GM21360 (cell line): ENCODE measurements around the gene THSD8.
"Not testable (repeated sequence)": the region's sequence is repeated elsewhere in the genome, so short reads cannot be mapped to it uniquely, and the experiment has no call there.

Experiments
- ATAC-seq: cut with Tn5 transposase; IDR thresholded peaks from one replicate; pipeline ENCODE4 v1.9.1; 2021; ENCODE audit warnings: mild to moderate bottlenecking, moderate library complexity; ENCODE audit not compliant: unreplicated experiment

THSD8 gene

DNA sequence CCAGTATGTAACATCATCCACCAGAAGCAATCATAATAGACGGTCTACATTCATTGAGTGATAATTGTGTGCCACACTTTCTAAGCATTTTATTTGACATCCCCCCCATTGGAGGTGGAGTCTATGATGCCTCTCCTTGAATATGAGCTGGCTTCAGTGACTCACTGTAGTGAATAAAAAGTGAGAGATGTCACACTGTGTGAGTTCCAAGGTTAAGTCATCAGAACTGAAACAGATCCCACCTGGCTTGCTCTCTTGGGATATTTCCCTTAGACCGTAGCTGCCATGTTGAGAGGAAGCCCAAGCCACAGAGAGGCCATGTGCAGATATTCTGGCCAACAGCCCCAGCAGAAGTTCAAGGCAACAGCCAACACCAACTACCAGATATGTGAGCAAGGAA lies 19.9 kb downstream of the THSD8 start:
- ATAC-seq: no peak

DNA sequence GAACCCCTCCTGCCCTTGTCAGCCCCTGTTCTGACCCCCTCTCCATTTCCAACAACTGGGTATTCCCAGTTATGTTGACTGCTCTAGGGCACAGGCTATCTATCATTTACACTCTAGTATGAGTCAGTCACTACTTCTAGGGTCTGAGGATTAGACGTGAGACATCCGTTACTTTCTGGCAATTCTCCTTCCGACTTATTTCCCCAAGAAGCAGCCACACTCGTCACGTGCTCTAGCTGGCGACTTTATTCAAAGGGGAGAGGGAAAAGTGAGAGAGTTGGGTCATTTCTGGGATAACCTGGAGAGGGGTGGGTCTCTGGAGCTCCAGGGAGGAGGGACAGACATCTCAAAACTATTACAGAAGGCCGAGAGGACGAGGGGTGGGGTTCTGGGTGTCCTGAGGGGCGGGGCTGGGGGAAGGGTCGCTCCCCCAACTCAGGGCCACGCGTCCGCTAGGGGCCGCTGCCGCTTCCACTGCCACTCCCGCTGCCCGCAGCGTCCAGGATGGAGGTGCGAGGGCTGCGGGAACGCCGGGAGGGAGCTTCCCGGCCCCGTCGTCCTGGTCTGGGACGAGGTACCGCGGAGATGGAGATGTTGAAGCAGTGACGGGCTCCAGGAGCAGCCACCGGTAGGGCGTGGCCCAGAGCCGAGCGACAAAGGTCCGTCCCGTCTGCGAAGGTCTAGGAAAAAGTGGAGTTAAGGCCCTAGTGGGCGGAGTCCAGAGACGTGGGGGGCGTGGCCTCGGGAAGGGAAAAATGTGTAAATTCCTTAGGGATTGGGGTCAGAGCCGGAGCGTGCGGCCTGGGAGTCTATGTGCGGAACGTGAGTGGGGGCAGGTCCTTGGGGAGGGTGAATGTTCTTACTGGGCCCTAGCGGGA lies 23.6 kb downstream of the THSD8 start:
- no peak for ATAC-seq

DNA sequence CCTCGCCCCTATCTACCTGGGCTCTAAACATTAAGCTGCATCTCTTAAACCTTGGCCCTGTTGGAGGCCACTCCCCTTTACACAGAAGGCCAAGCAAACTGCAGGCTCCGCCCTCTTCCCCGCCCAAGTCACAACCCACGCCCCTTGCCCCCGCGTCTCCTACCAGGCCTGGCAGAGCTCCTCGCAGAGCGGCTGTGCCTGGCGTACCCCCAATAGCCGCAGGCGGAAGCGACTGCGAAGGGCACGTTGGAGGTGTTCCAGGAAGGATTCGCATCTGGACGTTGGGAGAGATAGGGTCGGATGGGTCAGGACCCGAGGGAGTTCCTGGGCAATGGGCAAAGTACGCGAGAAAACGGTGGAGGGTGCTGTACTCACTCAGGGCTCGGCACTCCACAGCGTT lies 26.6 kb downstream of the THSD8 start:
- ATAC-seq: no peak

DNA sequence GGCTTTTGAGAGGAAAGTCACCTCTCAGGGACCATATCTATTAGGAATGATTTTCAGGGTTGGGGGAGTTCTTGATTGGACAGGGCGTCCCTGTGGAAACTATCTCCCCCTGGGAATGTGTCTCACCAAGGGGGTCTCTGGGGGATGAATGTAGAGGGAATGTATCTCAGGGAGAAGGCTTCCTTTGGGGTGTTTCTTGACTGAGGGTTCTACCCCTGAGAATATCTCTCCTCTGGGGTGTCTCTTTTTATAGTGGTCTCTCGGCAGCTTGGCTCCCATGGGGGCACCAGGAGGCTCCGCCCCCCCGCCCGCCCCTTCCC lies 31.5 kb downstream of the THSD8 start:
- no peak for ATAC-seq

DNA sequence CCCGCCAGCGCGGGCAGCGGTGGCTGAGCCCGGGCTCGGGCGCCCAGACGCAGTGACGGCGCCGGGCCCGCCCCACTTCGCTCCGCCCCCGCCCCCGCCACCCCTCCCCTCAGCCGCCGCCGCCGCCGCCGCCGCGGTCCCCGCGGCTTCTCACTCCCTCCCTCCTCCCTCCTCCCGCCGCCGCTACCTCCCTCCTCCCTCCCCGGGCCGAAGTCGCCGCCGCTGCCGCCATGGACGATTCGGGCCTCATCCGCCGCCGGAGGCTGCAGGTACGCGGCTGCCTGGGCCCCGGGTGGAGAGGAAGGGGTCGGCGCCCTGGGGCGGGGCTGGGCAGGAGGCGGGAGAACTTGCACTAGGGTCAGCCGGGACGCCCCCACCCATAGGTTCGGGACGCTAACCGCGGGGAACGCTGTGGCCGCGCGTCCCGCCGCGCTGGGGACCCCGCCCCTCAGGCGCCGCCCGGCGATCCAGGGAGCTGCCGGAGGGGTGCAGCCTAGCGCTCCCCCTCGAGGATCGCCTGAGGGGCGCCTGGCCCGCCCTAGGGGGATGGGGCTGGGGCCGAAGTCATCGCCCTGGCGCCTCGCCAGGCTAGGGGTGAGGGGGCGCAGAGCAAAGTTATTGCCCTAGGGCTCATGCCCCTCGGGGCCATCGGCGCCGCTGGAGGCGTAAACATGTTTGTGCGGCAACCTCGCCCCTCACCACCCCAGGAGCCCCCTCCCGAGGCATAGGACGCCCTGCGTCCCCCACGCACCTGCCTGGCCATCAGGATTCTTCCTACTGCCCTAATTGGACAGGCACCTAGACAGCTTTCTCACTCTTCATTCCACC lies 32.1 kb downstream of the THSD8 start:
- no peak for ATAC-seq

DNA sequence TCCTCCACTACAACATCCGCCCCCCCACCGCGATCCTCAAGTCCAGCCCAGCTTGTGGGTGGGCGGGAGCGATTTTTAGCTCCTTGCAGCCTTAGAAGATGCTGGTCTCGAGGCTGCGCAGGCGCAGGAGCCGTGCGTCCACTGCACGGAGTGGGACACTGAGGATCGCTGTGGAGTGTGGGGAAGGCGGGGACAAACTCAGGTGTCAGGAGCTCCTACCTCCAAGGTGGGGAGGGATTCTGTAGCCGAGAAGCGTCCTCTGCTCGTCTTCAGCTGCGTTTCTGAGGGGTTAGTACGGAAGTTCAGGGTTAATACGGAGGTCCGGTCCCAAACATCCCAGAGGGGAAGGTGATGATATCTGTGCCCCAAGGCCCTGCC lies 32.7 kb downstream of the THSD8 start, which contains the start of gene RTBDN:
RTBDN (minus strand) TSS at position 14 of the 378 bp plus-strand sequence. CDS start 4,600 bp downstream, outside the sequence.
- ATAC-seq: no peak

DNA sequence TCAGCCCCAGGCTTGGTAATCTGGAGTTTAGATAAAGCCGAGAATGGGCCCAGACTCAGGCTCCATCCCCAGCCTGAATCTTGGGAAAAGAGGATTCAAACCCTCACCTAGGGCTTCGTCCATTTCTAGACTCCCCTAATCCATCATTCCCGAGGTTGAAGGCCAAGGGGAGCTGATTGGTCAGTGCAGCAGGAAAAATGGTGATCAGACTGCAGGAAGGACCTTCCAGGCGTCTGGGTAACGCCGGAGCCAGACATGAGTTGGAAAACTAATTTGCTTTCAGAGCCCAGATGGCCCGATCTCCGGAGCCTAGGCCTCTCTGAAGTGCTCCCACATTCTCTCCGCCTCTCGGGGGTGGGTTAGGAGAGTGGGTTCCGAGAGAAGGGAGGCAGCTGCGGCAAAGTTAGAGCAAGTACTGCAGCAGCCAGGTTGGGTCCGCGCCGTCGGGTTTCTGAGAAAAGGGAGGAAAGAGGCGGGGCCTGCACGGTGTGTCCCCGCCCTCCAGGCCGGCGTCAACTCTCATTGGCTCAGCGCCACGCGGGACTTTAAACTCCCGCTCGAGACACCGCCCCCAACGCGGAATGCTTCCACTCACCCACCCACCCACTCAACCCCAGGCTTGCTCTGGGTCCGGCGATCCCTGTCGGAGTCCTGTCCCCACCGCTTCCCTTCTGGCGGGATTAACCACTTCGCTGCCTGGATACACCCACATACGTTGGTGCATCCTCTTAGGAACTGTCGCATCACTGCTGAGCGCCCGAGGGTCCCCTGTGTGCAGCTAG lies 33.3 kb downstream of the THSD8 start:
- ATAC-seq: no peak

DNA sequence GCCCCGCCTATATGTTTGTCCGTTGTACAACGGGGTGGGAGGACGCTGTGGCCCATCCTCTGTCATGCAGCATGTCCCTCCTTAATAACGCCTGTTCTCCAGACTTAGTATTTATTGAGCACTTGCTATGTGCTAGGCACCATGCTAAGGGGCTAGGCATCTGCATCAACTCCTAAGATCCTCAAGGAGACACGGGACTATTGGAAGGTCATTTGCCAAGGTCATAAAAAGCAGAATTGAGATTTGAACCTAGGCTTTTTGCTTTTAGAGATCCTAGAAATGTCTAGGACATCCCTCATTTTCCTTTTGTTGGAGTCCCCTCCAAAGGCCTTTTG lies 34.6 kb downstream of the THSD8 start:
- no peak for ATAC-seq

DNA sequence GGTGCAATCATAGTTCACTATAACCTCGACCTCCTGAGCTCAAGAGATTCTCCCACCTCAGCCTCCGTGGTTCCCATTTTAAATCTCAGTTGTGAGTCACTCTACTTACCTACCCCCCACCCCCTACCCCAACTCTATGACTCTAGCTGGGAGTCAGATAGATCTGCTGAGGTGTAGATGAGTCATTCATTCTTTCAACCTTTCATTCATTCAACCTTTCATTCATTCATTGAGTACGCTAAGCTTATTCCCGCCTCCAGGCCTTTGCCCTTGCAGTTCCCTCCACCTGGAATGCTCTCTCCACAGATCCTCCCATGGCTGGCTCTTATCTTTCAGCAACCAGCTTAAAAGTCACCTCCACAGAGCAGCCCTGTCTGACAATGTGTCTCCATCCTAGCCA lies 35.4 kb downstream of the THSD8 start:
- no peak for ATAC-seq

DNA sequence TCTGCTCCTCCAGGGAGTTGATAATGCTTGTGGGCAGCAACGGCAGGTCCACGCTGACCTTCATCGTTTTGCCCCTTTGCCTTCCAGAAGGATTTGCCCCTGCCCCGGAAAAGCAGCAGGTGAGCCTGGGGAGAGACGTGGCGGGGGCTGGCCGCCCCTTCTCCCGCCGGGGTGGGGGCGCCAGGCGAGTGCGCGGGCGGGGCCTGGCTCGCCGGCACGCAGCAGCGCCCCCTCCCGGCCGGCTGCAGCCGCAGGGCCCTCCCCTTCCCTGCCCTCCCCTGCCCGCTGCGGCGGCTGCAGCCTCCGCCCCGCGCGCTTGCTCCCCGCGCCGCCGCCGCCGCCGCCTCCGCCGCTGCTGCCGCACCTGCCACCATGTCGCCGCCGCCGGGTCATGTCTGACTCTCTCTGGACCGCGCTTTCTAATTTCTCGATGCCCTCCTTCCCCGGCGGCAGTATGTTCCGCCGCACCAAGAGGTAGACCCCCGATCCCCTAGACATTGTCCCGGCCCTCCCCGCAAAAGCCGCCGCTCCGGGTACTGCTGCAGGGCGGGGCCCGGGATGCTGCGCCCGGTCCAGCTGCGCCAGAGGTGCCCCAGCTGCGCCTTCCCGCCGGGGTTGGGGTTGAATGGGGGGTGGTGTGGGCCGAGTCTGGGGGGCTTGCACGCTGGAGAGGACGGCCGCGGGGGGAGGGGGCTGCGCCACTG lies 36.5 kb downstream of the THSD8 start, which contains the start of gene MAST1:
MAST1 (plus strand) TSS at position 334 of the 704 bp plus-strand sequence; CDS start at position 392, 58 bp downstream.
- peak; percentile 41 for ATAC-seq

DNA sequence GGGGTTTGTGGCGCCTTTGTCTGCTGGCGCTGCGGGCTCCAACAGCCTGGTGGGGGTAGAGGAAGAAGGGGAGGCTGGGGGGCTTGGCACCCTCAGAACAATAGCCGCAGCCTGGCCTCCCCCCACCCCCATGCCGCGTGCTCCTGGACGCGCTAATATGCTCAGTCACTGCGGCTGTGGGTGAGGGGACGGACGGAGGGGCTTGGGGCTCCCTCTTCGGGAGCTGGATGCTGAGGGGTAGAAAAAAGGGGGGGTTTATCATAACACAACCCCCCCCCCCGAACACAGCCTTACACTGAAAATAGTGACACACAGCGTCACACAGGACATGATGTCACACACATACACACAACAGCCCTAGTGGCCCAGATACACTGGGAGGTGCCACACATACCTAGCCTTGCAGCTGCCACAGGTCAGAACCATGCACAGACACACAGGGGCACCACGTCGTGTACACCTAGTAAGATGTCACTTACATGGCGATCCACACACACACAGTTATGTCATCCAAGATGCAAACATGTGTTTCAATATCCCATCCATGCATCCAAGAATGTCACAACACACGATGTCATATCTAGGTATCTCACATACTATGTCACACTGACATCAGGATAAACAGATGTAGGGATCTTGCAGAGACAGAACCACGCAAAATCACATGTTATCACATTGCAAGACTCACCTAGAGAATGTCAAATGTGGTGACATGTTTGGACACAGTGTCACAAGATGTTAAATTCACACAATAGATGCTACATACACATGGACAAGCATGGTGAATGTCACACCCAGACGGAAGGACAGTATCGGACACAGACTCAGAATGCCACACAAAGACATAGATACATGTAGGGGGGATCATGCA lies 37.3 kb downstream of the THSD8 start:
- ATAC-seq: no peak

DNA sequence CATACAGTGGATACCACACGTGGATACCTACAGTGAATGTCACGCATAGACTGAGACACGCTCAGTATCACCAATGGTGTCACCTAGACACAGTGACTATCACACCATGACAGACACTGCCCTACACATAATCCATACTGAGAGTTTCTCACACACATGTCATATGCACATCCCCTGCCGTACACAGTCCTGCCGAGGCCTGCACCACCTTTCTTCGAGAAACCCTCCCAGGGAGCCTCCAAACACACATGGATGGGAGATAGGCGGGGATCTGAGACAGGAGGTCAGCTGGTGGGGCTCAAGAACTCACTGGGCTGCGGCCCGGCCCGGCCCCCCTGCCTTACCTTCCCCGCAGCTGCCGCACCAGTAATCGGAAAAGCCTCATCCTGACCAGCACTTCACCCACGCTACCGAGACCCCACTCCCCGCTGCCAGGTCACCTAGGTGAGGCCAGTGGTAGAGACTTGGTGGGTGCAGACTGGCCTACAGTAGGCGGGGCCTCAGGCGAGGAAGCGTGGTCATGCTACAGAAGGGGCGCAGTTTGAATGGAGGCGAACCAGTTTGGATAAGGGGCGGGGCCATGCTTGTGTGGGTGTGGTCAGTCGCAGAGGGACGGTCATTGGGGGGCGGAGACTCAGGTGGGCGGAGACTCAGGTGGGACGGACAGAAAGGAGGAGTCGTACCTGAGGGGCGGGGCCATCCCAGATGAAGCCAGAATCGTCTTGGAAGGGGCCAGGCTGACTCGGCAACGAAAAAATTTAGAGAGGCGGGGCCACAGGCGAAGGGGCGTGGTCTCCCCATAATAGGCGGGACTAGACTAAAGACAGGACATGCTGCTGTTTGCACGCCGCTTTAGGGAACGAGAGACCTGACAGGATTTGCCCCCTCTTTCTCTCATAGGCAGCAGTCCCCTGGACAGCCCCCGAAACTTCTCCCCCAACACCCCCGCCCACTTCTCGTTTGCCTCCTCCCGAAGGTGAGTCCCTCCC lies 38.5 kb downstream of the THSD8 start:
- ATAC-seq: no peak

DNA sequence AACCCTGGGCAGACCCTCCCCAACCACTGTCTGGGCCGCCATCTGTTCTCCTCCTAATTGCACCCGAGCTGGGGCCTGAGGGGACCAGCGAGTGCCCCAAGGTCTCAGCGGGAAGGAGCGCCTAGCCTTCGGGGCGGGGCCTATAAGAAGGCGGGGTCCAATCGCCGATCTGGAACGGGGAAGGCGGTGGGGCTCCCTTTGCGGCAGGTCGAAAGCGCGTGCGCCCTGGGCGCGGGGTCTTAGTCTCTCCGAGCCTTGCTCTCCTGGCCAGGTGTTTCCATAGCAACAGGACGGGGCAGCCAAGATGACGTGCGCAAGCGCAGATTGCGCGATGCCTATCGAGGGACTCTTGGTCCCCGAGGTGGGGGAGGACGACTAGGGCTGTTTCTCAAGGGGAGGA lies 39.2 kb downstream of the THSD8 start:
- no peak for ATAC-seq

DNA sequence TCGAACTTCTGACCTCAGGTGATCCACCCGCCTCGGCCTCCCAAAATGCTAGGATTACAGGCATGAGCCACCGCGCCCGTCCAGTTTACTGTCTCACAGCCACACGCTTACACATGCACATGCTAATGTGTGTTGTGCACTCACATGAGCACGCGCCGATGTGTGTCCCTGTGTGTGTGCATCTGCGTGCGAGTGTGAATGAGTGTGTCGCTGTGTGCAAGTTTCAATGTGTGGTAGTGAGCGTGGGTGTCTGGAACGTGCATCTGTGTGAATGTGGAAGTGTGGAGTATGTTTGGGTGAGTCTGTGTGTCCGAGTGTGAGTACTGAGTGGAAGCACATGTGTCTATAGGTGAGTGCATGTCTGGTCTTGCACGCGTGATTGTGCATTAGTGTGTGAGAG lies 40.6 kb downstream of the THSD8 start:
- ATAC-seq: no peak

DNA sequence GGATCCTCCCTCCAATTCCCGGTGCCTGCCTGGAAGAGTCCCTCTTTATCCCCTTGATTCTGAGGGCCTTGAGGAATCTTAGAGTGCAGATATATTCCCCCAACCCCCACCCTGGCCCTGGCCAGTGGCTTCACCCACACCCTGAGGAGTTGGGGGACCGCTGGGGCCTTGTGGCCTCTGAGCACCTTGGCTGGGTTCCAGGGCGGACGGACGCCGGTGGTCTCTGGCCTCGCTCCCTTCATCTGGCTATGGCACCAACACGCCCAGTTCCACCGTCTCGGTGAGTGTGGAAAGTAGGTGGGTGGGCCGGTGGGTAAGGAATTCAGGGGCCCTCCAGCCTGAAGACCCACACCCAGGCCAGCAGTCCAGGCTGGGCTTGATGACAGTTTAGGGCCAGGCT lies 41.5 kb downstream of the THSD8 start:
- ATAC-seq: no peak

DNA sequence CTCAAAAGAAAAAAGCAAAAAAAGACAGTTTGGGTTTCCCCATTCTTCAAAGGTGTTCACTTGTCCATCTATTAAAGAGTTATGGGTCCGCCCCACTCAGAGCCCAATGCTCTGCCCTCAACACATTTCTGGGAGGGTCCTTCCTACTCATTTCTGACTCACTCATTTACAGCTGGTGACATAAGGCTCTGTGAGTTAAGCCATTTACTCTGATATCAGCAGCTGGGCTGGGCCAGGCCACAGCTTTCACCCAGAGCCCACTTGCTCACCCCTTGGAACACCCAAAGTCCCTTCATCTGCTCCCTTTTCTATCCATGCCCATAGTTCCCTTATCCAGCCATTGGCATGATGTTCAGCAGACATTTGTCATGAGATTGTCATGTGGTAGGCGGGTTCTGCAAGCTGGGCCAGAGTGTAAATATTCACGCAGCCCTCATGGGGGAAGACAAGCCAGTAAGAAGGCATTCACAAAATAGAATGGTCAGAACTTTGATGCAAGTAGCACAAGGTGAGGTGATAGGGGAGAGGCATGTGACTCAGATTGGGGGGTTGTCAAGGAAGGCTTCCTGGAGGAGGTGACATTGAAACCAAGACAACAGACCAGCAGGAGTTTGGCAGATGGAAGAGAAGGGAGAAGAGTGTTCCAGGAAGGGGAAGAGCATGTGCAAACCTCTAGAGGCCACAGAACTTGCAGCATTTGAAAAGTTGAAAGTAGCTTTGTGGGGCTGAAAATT lies 42.3 kb downstream of the THSD8 start:
- ATAC-seq: no peak

DNA sequence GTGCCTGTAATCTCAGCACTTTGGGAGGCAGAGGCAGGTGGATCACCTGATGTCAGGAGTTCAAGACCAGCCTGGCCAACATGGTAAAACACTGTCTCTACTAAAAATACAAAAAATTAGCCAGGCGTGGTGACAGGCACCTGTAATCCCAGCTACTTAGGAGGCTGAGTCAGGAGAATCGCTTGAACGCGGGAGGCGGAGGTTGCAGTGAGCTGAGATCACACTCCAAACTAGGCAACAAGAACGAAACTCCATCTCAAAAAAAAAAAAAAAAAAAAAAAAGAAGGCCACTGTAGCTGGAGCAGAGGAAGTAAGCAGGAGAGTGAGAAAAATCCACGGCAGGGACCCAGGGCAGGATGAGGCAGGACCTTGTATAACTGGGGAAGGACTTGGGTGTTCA lies 44.7 kb downstream of the THSD8 start:
- ATAC-seq: not testable (repeated sequence)
